KMS-11 (cell line): ENCODE measurements around the gene KCNQ2.

Experiments used
- H2AFZ ChIP-seq: fragments of 200-600 bp; sonication (generic); 2 replicates; pipeline ENCODE4 v1.6.1; 2016; ENCODE audit warnings: antibody characterized with exemption, mixed run types, low read depth
- H3K27ac ChIP-seq: fragments of 200-600 bp; sonication (generic); 2 replicates; pipeline ENCODE4 v1.6.1; 2016; ENCODE audit warnings: mild to moderate bottlenecking, mixed run types
- H3K27me3 ChIP-seq: fragments of 200-600 bp; sonication (generic); 2 replicates; pipeline ENCODE4 v1.6.1; 2017; ENCODE audit warnings: mild to moderate bottlenecking, low read depth, mixed run types, moderate library complexity; ENCODE audit not compliant: insufficient read depth
- H3K36me3 ChIP-seq: fragments of 200-600 bp; sonication (generic); 2 replicates; pipeline ENCODE4 v1.6.1; 2017; ENCODE audit warnings: mild to moderate bottlenecking, mixed run types; ENCODE audit not compliant: insufficient read depth
- H3K4me1 ChIP-seq: fragments of 200-600 bp; sonication (generic); 2 replicates; pipeline ENCODE4 v1.6.1; 2016; ENCODE audit warnings: mild to moderate bottlenecking, low read depth, mixed run types; ENCODE audit not compliant: poor library complexity, severe bottlenecking
- H3K4me2 ChIP-seq: fragments of 200-600 bp; sonication (generic); 2 replicates; pipeline ENCODE4 v1.7.0; 2016; ENCODE audit warnings: mild to moderate bottlenecking, mixed run types
- H3K4me3 ChIP-seq: fragments of 200-600 bp; sonication (generic); IDR thresholded peaks from 2 replicates; pipeline ENCODE4 v1.6.1; 2017; ENCODE audit warnings: low read depth, low read length, mixed read lengths; ENCODE audit not compliant: insufficient read depth
- H3K79me2 ChIP-seq: fragments of 200-600 bp; sonication (generic); 2 replicates; pipeline ENCODE4 v1.6.1; 2016; ENCODE audit warnings: low read depth, mixed run types; ENCODE audit not compliant: insufficient read depth
- H3K9ac ChIP-seq: fragments of 200-600 bp; sonication (generic); 2 replicates; pipeline ENCODE4 v1.6.1; 2016; ENCODE audit warnings: mild to moderate bottlenecking, mixed run types
- H4K20me1 ChIP-seq: fragments of 200-600 bp; sonication (generic); 2 replicates; pipeline ENCODE4 v1.6.1; 2016; ENCODE audit warnings: mild to moderate bottlenecking, mixed run types; ENCODE audit not compliant: insufficient read depth
- TF ChIP-seq, protein P1 (sequence below): fragments of 200-600 bp; sonication (generic); conservative IDR thresholded peaks from 2 replicates; pipeline ENCODE4 v1.6.1; 2017; ENCODE audit warnings: low read depth, mild to moderate bottlenecking, antibody characterized with exemption, low read length, moderate library complexity, mixed read lengths

Gene KCNQ2

DNA sequence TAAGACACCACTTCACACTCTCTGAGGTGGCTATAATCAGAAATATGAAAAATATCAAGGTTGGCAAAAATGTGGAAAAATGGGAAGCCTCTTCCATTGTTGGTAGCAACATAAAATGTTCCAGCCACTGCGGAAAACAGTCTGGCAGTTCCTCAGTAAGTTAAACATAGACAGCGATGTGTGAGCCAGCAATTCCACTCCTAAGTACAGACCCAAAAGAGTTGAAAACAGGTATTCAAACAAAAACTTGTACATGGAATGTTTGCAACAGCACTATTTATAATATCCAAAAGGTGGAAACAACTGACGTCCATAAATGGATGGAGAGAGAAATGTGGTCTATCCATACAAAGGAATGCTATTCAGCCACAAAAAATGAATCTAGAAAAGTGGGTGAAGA is 40.8 kb upstream of the KCNQ2 start:
- H3K27me3 ChIP-seq, result peaks cover 98% of the 10 kb centered on the region
- no peak overlapping the region for H3K4me3 ChIP-seq
- no peak overlapping the region for H3K9ac ChIP-seq
- no peaks in the 10 kb centered on the region; the same call in 1 of the 2 replicates for H3K36me3 ChIP-seq
- no peaks in the 10 kb centered on the region for H4K20me1 ChIP-seq
- H3K27ac ChIP-seq, result no peak overlapping the region
- no peak overlapping the region for H2AFZ ChIP-seq
- TF ChIP-seq, protein P1, sequence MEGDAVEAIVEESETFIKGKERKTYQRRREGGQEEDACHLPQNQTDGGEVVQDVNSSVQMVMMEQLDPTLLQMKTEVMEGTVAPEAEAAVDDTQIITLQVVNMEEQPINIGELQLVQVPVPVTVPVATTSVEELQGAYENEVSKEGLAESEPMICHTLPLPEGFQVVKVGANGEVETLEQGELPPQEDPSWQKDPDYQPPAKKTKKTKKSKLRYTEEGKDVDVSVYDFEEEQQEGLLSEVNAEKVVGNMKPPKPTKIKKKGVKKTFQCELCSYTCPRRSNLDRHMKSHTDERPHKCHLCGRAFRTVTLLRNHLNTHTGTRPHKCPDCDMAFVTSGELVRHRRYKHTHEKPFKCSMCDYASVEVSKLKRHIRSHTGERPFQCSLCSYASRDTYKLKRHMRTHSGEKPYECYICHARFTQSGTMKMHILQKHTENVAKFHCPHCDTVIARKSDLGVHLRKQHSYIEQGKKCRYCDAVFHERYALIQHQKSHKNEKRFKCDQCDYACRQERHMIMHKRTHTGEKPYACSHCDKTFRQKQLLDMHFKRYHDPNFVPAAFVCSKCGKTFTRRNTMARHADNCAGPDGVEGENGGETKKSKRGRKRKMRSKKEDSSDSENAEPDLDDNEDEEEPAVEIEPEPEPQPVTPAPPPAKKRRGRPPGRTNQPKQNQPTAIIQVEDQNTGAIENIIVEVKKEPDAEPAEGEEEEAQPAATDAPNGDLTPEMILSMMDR, result no peak
- H3K4me1 ChIP-seq, result no peaks in the 10 kb centered on the region
- no peak overlapping the region for H3K4me2 ChIP-seq
- no peaks in the 10 kb centered on the region for H3K79me2 ChIP-seq

DNA sequence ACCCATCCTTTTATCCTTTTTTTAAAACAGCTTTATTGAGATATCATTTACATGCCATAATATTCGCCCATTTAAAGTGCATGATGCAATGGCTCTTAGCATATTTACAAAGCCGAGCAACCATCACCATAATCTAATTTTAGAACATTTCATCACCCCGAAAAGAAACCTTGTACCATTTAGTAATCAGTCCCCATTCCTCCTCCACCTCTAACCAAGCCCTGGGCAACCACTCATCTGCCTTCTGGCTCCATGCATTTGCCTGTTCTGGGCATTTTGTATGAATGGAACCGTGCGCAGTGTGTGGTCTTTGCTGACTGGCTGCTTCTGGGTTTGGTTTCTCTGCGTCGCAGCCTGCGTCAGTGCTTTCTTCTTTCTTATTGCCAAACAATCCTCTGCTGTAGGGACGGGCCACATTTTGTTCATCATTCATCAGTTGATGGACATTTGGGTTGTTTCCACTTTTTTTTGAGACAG is 36.7 kb upstream of the KCNQ2 start:
- TF ChIP-seq, protein P1, result no peak
- Histone ChIP-seq H2AFZ (no peak overlapping the region), H3K4me1 (no peaks in the 10 kb centered on the region), H3K4me3 (no peak overlapping the region), H3K36me3 (no peaks in the 10 kb centered on the region), H3K79me2 (no peaks in the 10 kb centered on the region), H4K20me1 (no peaks in the 10 kb centered on the region), H3K9ac (no peak overlapping the region), H3K27ac (no peak overlapping the region), H3K4me2 (no peak overlapping the region), H3K27me3 (peaks cover 100% of the 10 kb centered on the region)

- H2AFZ ChIP-seq, result no peak overlapping the region
- H4K20me1 ChIP-seq, result no peaks in the 10 kb centered on the region
- TF ChIP-seq, protein P1, result no peak
- no peak overlapping the region for H3K4me2 ChIP-seq
- no peaks in the 10 kb centered on the region for H3K4me1 ChIP-seq
- H3K9ac ChIP-seq, result no peak overlapping the region
- peaks cover 100% of the 10 kb centered on the region for H3K27me3 ChIP-seq
- no peaks in the 10 kb centered on the region for H3K36me3 ChIP-seq
- no peaks in the 10 kb centered on the region for H3K79me2 ChIP-seq
- no peak overlapping the region for H3K27ac ChIP-seq
- no peak overlapping the region for H3K4me3 ChIP-seq
These were observed 35.8 kb upstream of the KCNQ2 start for GRCh38 chr20:63508072-63508768.

- no peaks in the 10 kb centered on the region for H3K79me2 ChIP-seq
- peaks cover under 1% of the 10 kb centered on the region for H3K4me1 ChIP-seq
- no peak overlapping the region for H3K4me2 ChIP-seq
- H4K20me1 ChIP-seq, result no peaks in the 10 kb centered on the region
- TF ChIP-seq, protein P1, result no peak
- no peak overlapping the region for H3K4me3 ChIP-seq
- H3K9ac ChIP-seq, result no peak overlapping the region
- H3K27ac ChIP-seq, result no peak overlapping the region
- peaks cover 100% of the 10 kb centered on the region for H3K27me3 ChIP-seq
- H2AFZ ChIP-seq, result no peak overlapping the region
- H3K36me3 ChIP-seq, result no peaks in the 10 kb centered on the region
These were observed 34.8 kb upstream of the KCNQ2 start for GRCh38 chr20:63507083-63507743.
